ENCODE data around the gene CHAC1.

CHAC1 gene

DNA sequence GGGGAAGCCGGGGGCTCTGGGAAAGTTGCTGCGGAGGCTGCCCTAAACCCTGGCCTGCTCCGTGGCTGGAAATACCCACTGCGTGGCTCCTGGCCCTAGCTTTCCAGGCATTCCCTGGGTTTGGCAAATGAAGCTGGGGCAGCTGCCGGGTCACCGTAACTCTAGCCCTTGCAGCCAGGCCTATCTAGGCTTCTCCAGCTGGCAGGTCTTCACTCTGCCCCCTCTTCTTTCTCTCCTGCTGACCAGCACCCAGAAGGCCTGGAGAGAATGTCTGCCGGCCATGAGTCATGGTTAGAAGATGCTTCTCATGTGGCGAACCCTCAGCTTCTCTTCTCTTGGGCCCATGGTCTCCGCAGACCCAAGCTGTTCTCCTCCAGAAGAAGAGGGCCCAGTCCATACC lies 29.7 kb upstream of the CHAC1 start:
- H3K27me3 ChIP-seq (ENCODE audit: insufficient read depth, low read length): peaks cover 10% of the 10 kb centered on the region
- H2AFZ ChIP-seq (ENCODE audit: low read length): no peak overlapping the region
- no peak for TF ChIP-seq EZH2 (IDR thresholded peaks at IDR 0.05; ENCODE audit: borderline replicate concordance, low read length)
- TF ChIP-seq, protein P1, sequence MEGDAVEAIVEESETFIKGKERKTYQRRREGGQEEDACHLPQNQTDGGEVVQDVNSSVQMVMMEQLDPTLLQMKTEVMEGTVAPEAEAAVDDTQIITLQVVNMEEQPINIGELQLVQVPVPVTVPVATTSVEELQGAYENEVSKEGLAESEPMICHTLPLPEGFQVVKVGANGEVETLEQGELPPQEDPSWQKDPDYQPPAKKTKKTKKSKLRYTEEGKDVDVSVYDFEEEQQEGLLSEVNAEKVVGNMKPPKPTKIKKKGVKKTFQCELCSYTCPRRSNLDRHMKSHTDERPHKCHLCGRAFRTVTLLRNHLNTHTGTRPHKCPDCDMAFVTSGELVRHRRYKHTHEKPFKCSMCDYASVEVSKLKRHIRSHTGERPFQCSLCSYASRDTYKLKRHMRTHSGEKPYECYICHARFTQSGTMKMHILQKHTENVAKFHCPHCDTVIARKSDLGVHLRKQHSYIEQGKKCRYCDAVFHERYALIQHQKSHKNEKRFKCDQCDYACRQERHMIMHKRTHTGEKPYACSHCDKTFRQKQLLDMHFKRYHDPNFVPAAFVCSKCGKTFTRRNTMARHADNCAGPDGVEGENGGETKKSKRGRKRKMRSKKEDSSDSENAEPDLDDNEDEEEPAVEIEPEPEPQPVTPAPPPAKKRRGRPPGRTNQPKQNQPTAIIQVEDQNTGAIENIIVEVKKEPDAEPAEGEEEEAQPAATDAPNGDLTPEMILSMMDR (IDR thresholded peaks at IDR 0.05; ENCODE audit: low read length): no peak

DNA sequence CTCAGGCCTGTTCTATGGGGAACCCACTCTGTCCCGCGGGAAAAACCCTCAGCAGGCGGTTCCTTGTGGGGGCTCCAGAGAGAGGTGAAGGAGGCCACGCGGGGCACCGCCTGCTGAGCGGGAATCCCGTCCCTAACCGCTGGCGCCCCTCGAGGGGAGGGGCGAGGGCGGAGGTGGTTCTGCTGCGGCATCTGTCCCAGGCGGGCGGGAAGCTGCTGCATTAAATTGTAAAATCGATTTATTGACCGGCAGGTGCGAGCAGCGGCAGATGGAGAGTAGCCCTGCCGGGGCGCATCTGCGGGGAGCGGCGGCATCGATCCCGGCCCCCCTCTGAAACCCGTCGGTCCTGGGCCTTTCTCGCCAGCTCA lies 27.8 kb upstream of the CHAC1 start:
- Histone ChIP-seq H3K4me1 (ENCODE audit: insufficient read depth, low read length, severe bottlenecking) (peaks cover 36% of the 10 kb centered on the region), H3K9ac (ENCODE audit: low read length) (no peak overlapping the region)
- TF ChIP-seq EZH2 (IDR thresholded peaks at IDR 0.05; ENCODE audit: borderline replicate concordance, low read length): no peak
- TF ChIP-seq, protein P1 (IDR thresholded peaks at IDR 0.05; ENCODE audit: low read length): no peak

More for the DNA sequence above, 29.7 kb upstream of the CHAC1 start:
- Histone ChIP-seq H4K20me1 (ENCODE audit: insufficient read depth, low read length) (no peaks in the 10 kb centered on the region), H3K27ac (ENCODE audit: low read depth, low read length, poor library complexity, severe bottlenecking) (no peak overlapping the region), H3K9me3 (ENCODE audit: low read length) (no peaks in the 10 kb centered on the region), H3K79me2 (ENCODE audit: insufficient read depth, low read length) (no peaks in the 10 kb centered on the region), H3K9me2 (ENCODE audit: low read depth, low read length) (no peaks in the 10 kb centered on the region), H3K4me3 (ENCODE audit: low read depth, low read length, poor library complexity, severe bottlenecking) (no peak overlapping the region), H3K36me3 (ENCODE audit: insufficient read depth, low read length) (no peaks in the 10 kb centered on the region), H3K4me2 (ENCODE audit: low read length) (no peak overlapping the region), H3K9ac (ENCODE audit: low read length) (no peak overlapping the region), H3K4me1 (ENCODE audit: insufficient read depth, low read length, severe bottlenecking) (peaks cover 17% of the 10 kb centered on the region), H3F3A (ENCODE audit: insufficient read depth, low read length) (no peaks in the 10 kb centered on the region)

DNA sequence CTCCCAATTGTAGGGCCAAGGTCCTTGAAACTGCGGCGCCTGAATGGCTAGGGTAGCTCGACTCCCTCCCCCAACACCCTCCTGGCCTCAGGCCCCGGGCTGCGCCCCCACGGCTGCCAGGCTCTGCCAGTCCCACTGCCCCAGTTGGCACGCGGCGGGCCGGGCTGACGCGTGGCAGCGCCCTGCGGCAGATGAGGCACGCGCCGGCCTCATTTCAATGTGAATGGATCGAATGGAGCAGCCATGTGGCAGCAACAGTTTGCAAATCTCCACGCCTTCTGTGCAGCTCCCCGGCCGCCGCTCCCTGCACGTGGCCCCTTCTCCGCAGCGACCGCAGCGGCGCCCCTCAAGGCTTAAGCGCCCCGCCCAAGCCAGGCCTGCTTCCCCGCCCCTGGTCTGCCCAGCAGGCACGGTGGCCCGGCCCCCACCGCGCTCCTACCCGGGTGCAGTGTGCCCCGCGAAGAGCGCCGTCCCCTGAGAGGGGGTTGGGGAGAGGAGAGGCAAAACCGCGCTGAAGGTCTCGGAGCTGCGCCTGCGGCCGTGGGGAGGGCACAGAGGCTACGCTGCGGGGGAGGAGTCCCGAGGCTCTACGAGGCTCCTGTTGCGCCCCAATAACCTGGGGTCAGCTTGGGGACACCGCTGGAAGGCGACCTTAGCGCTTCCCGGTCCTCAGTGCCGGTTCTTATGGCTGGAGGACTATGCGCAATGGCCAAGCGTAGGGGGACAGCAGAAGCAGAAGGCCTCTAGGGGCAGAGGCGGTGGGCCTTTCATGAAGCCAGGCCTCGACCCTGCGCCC lies 27.2 kb upstream of the CHAC1 start:
- no peaks in the 10 kb centered on the region for H3K9me2 ChIP-seq (ENCODE audit: low read depth, low read length)
- H2AFZ ChIP-seq (ENCODE audit: low read length): no peak overlapping the region
- H3K4me2 ChIP-seq (ENCODE audit: low read length): no peak overlapping the region
- TF ChIP-seq EZH2 (IDR thresholded peaks at IDR 0.05; ENCODE audit: borderline replicate concordance, low read length): no peak
- TF ChIP-seq, protein P1 (IDR thresholded peaks at IDR 0.05; ENCODE audit: low read length): no peak
- no peaks in the 10 kb centered on the region for H3K36me3 ChIP-seq (ENCODE audit: insufficient read depth, low read length)
- no peaks in the 10 kb centered on the region for H3K9me3 ChIP-seq (ENCODE audit: low read length)
- H3K4me1 ChIP-seq (ENCODE audit: insufficient read depth, low read length, severe bottlenecking): peaks cover 41% of the 10 kb centered on the region
- H4K20me1 ChIP-seq (ENCODE audit: insufficient read depth, low read length): no peaks in the 10 kb centered on the region
- no peak overlapping the region for H3K4me3 ChIP-seq (ENCODE audit: low read depth, low read length, poor library complexity, severe bottlenecking)
- no peak overlapping the region for H3K27ac ChIP-seq (ENCODE audit: low read depth, low read length, poor library complexity, severe bottlenecking)
- H3K79me2 ChIP-seq (ENCODE audit: insufficient read depth, low read length): no peaks in the 10 kb centered on the region
- no peaks in the 10 kb centered on the region for H3F3A ChIP-seq (ENCODE audit: insufficient read depth, low read length)
- H3K27me3 ChIP-seq (ENCODE audit: insufficient read depth, low read length): peaks cover 10% of the 10 kb centered on the region
- no peak overlapping the region for H3K9ac ChIP-seq (ENCODE audit: low read length)

More for the DNA sequence above, 27.8 kb upstream of the CHAC1 start:
- Histone ChIP-seq H2AFZ (ENCODE audit: low read length) (no peak overlapping the region), H3K4me3 (ENCODE audit: low read depth, low read length, poor library complexity, severe bottlenecking) (no peak overlapping the region), H3F3A (ENCODE audit: insufficient read depth, low read length) (no peaks in the 10 kb centered on the region), H3K27ac (ENCODE audit: low read depth, low read length, poor library complexity, severe bottlenecking) (no peak overlapping the region), H3K36me3 (ENCODE audit: insufficient read depth, low read length) (no peaks in the 10 kb centered on the region), H3K79me2 (ENCODE audit: insufficient read depth, low read length) (no peaks in the 10 kb centered on the region), H3K4me2 (ENCODE audit: low read length) (no peak overlapping the region), H4K20me1 (ENCODE audit: insufficient read depth, low read length) (no peaks in the 10 kb centered on the region), H3K27me3 (ENCODE audit: insufficient read depth, low read length) (peaks cover 10% of the 10 kb centered on the region), H3K9me2 (ENCODE audit: low read depth, low read length) (no peaks in the 10 kb centered on the region), H3K9me3 (ENCODE audit: low read length) (no peaks in the 10 kb centered on the region)
